ENCODE measurements around the gene SLC35E2B. TPM values are rescaled to one million over a fixed set of nuclear protein-coding genes. Genes with fewer than 3 reads are reported as not detected.

Gene SLC35E2B
- total and polyA plus RNA-seq, 4 donors = 11.1 to 19.3 (median 12.6) TPM

- no peak for DNase-seq (ENCODE audit: low spot score)
- 96% methylated on average over 17 of the region's 17 CpGs for WGBS
Measured at GRCh38 chr1:1622788-1623094, 69.9 kb downstream of the SLC35E2B start.

More at GRCh38 chr1:1622788-1623094, 69.9 kb downstream of the SLC35E2B start:
- no peak overlapping the region for H3K27ac ChIP-seq (ENCODE audit: low read depth in 1 of 2, low read length in 2 of 2)
- no peak overlapping the region for H3K9ac ChIP-seq (ENCODE audit: low read depth in 1 of 2, low read length in 2 of 2)
- TF ChIP-seq FOXA2 (IDR thresholded peaks at IDR 0.05) = no peak
- TF ChIP-seq NR2F2 (IDR thresholded peaks at IDR 0.05) = no peak
- TF ChIP-seq ZBTB33 (IDR thresholded peaks at IDR 0.05) = no peak
- no peak for TF ChIP-seq FOXA1 (IDR thresholded peaks at IDR 0.05)
- no peak for TF ChIP-seq GABPA (IDR thresholded peaks at IDR 0.05 in 1 of 2, conservative IDR thresholded peaks at IDR 0.05 in 1 of 2)
- no peak for TF ChIP-seq RAD21 (IDR thresholded peaks at IDR 0.05)
- TF ChIP-seq EGR1 (IDR thresholded peaks at IDR 0.05; ENCODE audit: low read depth in 2 of 2) = no peak
- TF ChIP-seq REST (IDR thresholded peaks at IDR 0.05) = no peak
- TF ChIP-seq CTCF (IDR thresholded peaks at IDR 0.05; ENCODE audit: low read depth, low read length, missing input control) = no peak
- no peak for TF ChIP-seq RXRA (IDR thresholded peaks at IDR 0.05)
- no peak for TF ChIP-seq HNF4A (conservative IDR thresholded peaks at IDR 0.05)
- TF ChIP-seq MAX (IDR thresholded peaks at IDR 0.05) = no peak
- no peaks in the 10 kb centered on the region for H3K27me3 ChIP-seq (ENCODE audit: control insufficient read depth in 4 of 4, insufficient read depth in 4 of 4, low read length in 3 of 4)
- H3K9me3 ChIP-seq (ENCODE audit: control insufficient read depth in 4 of 4, low read length in 3 of 4) = no peaks in the 10 kb centered on the region
- no peak overlapping the region for H3K4me3 ChIP-seq (ENCODE audit: low read depth in 1 of 3, low read length in 3 of 3)
- peaks cover 2 to 19% (median 13%) of the 10 kb centered on the region in 4 donors for H3K4me1 ChIP-seq (ENCODE audit: control insufficient read depth in 4 of 4, insufficient read depth in 4 of 4, low read length in 3 of 4)
- H3K36me3 ChIP-seq (ENCODE audit: control insufficient read depth in 4 of 4, insufficient read depth in 3 of 4, low read depth in 1 of 4, low read length in 3 of 4) = peaks cover 0 to 14% (median 3%) of the 10 kb centered on the region in 4 donors

Measured in liver (tissue), 9 donors.